Measurements from ENCODE around the gene HP1BP3.

DNA sequence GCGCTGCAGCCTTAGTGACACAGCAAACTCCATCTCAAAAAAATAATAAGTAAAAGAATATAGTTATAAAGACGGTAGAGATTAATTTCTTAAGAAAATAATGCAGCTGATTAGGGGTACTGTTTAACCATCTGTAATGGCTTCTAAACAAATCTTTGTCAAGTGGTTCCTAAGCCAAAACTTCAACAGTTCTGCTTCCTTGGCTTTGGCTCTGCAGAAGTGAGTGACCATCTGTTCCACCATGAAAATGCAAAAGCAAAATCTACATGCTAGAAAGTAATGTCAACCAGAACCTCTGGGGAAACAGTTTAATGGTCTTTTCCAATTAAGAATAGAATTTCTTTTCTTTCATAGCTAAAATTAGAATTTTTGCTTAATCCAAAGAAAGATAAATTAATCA is 46.3 kb downstream of the HP1BP3 start:
- TF ChIP-seq, protein P1, sequence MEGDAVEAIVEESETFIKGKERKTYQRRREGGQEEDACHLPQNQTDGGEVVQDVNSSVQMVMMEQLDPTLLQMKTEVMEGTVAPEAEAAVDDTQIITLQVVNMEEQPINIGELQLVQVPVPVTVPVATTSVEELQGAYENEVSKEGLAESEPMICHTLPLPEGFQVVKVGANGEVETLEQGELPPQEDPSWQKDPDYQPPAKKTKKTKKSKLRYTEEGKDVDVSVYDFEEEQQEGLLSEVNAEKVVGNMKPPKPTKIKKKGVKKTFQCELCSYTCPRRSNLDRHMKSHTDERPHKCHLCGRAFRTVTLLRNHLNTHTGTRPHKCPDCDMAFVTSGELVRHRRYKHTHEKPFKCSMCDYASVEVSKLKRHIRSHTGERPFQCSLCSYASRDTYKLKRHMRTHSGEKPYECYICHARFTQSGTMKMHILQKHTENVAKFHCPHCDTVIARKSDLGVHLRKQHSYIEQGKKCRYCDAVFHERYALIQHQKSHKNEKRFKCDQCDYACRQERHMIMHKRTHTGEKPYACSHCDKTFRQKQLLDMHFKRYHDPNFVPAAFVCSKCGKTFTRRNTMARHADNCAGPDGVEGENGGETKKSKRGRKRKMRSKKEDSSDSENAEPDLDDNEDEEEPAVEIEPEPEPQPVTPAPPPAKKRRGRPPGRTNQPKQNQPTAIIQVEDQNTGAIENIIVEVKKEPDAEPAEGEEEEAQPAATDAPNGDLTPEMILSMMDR (IDR thresholded peaks at IDR 0.05 in 2 of 3, conservative IDR thresholded peaks at IDR 0.05 in 1 of 3; ENCODE audit: borderline replicate concordance in 1 of 3, insufficient read depth in 1 of 3, low read depth in 2 of 3, low read length in 2 of 3): no peak
- TF ChIP-seq RAD21 (IDR thresholded peaks at IDR 0.05; ENCODE audit: low read depth) (no peak), POLR2A (IDR thresholded peaks at IDR 0.05; ENCODE audit: borderline replicate concordance, extremely low read depth, insufficient read depth, insufficient read length) (no peak), SP1 (IDR thresholded peaks at IDR 0.05; ENCODE audit: low read depth) (no peak), ZFX (IDR thresholded peaks at IDR 0.05) (no peak), CEBPB (IDR thresholded peaks at IDR 0.05; ENCODE audit: low read depth) (no peak), SRF (IDR thresholded peaks at IDR 0.05; ENCODE audit: low read depth) (no peak)

Measured in HCT116 (cell line).